ENCODE data around the gene TNS2. TPM values are rescaled to one million over a fixed set of nuclear protein-coding genes. Genes with fewer than 3 reads are reported as not detected.

Gene TNS2
- total RNA-seq, 4 donors from 2014 or later = 108 to 323 (median 182) TPM

GRCh38 chr12:53053218-53054111 lies 3.6 kb downstream of the TNS2 start:
- TF ChIP-seq, protein P1, sequence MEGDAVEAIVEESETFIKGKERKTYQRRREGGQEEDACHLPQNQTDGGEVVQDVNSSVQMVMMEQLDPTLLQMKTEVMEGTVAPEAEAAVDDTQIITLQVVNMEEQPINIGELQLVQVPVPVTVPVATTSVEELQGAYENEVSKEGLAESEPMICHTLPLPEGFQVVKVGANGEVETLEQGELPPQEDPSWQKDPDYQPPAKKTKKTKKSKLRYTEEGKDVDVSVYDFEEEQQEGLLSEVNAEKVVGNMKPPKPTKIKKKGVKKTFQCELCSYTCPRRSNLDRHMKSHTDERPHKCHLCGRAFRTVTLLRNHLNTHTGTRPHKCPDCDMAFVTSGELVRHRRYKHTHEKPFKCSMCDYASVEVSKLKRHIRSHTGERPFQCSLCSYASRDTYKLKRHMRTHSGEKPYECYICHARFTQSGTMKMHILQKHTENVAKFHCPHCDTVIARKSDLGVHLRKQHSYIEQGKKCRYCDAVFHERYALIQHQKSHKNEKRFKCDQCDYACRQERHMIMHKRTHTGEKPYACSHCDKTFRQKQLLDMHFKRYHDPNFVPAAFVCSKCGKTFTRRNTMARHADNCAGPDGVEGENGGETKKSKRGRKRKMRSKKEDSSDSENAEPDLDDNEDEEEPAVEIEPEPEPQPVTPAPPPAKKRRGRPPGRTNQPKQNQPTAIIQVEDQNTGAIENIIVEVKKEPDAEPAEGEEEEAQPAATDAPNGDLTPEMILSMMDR (IDR thresholded peaks at IDR 0.05) = peak in 3 of 4 experiments; percentile 69 to 81 (median 77)
- TF ChIP-seq EP300 (IDR thresholded peaks at IDR 0.05) = no peak
- no peak for ATAC-seq
- H3K27ac ChIP-seq = peak overlapping the region; percentile 90 to 100 (median 99)
- no peaks in the 10 kb centered on the region for H3K9me3 ChIP-seq
- H3K4me1 ChIP-seq = peaks cover 0 to 96% (median 54%) of the 10 kb centered on the region in 3 donors
- 11 to 80% methylated on average over 2 to 7 of the region's 16 CpGs for WGBS, 2 donors (ENCODE audit: low coverage in 1 of 2)
- no peaks in the 10 kb centered on the region for H3K27me3 ChIP-seq
- peaks cover 0 to 52% of the 10 kb centered on the region in 2 donors for H3K36me3 ChIP-seq
- peak overlapping the region; percentile 41 to 85 for H3K4me3 ChIP-seq

- H3K27me3 ChIP-seq = no peaks in the 10 kb centered on the region
- peak overlapping the region; percentile 41 to 85 for H3K4me3 ChIP-seq
- 0 to 29% methylated on average over 7 to 16 of the region's 48 CpGs for WGBS, 2 donors (ENCODE audit: low coverage in 1 of 2)
- peak; percentile 73 for ATAC-seq
- peaks cover 0 to 60% of the 10 kb centered on the region in 2 donors for H3K36me3 ChIP-seq
- H3K9me3 ChIP-seq = no peaks in the 10 kb centered on the region
- peak overlapping the region; percentile 90 to 100 (median 99) for H3K27ac ChIP-seq
- TF ChIP-seq POLR2A (IDR thresholded peaks at IDR 0.05) (peak; percentile 43 to 76), POLR2AphosphoS5 (IDR thresholded peaks at IDR 0.05) (peak; percentile 64), EP300 (IDR thresholded peaks at IDR 0.05) (no peak)
- TF ChIP-seq, protein P1 (IDR thresholded peaks at IDR 0.05) = peak in 1 of 4 experiments; percentile 7
- H3K4me1 ChIP-seq = peaks cover 0 to 96% (median 46%) of the 10 kb centered on the region in 3 donors
Measured at GRCh38 chr12:53054112-53054878, 4.4 kb downstream of the TNS2 start.

GRCh38 chr12:53055471-53056266 lies 5.8 kb downstream of the TNS2 start:
- 84 to 89% methylated on average over 5 to 7 of the region's 15 CpGs for WGBS, 2 donors (ENCODE audit: low coverage in 1 of 2)
- ATAC-seq = no peak
- TF ChIP-seq POLR2A (IDR thresholded peaks at IDR 0.05) (no peak), EP300 (IDR thresholded peaks at IDR 0.05) (no peak), POLR2AphosphoS5 (IDR thresholded peaks at IDR 0.05) (no peak)
- TF ChIP-seq, protein P1 (IDR thresholded peaks at IDR 0.05) = no peak
- Histone ChIP-seq H3K27me3 (no peaks in the 10 kb centered on the region), H3K4me3 (no peak overlapping the region), H3K9me3 (no peaks in the 10 kb centered on the region), H3K4me1 (peaks cover 0 to 96% (median 44%) of the 10 kb centered on the region in 3 donors), H3K36me3 (peaks cover 0 to 74% of the 10 kb centered on the region in 2 donors), H3K27ac (peak overlapping the region in 3 of 4 donors; percentile 99 to 100 (median 99))

DNA sequence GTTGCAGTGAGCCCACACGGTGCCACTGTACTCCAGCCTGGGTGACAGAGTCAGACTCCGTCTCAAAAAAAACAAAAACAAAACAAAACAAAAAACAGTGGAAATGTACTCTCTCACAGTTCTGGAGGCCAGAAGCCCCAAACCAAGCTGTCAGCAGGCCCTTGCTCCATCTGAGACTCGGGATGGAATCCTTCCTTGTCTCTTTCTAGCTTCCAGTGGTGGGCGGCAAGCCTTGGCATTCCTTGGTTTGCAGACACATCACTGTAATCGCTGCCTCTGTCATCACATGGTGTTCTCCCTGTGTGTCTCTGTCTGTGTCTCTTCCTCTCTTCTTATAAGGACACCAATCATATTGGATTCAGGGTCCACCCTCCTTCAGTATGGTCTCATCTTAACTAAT lies 6.4 kb downstream of the TNS2 start:
- TF ChIP-seq EP300 (IDR thresholded peaks at IDR 0.05) = no peak
- TF ChIP-seq, protein P1 (IDR thresholded peaks at IDR 0.05) = no peak
- no peak for TF ChIP-seq POLR2A (IDR thresholded peaks at IDR 0.05)
- no peak for TF ChIP-seq POLR2AphosphoS5 (IDR thresholded peaks at IDR 0.05)
- Histone ChIP-seq H3K27me3 (no peaks in the 10 kb centered on the region), H3K27ac (peak overlapping the region in 3 of 4 donors; percentile 2 to 99 (median 99)), H3K36me3 (peaks cover 0 to 80% of the 10 kb centered on the region in 2 donors), H3K9me3 (no peaks in the 10 kb centered on the region), H3K4me1 (peaks cover 0 to 96% (median 49%) of the 10 kb centered on the region in 3 donors), H3K4me3 (no peak overlapping the region)
- no peak for ATAC-seq
- WGBS, 2 donors (ENCODE audit: low coverage in 1 of 2) = 82 to 84% methylated on average over 5 of the region's 5 CpGs
